Measurements from ENCODE around the gene ADK. TPM values are rescaled to one million over a fixed set of nuclear protein-coding genes. Genes with fewer than 3 reads are reported as not detected.

Gene ADK
- total and polyA plus RNA-seq, 11 donors, result 20.8 to 55.5 (median 39.8) TPM

DNA sequence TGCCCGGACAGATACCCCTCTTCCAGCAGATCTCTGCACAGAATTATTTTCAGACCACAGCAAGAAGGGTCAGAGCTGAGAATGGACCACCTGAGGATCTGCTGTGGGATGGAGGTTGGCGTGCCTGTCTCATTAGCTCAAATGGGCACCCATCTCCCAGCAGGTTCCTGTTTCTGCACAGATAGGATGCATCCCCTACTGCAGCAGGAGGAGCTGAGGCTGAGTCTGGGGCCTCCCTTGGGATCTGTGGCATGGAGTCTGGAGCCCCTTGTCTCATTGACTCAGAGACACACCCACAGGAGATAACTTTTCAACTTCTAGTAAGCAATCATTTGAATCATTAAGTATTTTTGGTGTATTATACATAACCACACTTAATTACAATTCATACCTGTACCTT lies 212.7 kb downstream of the ADK start:
- TF ChIP-seq CTCF (IDR thresholded peaks at IDR 0.05) (no peak), POLR2A (IDR thresholded peaks at IDR 0.05) (no peak)
- H3K4me1 ChIP-seq, result peaks cover 0 to 10% (median 0%) of the 10 kb centered on the region in 12 donors
- intact Hi-C loops (cut with DNase I), result loop anchor here in 1 of 10 donors (10.0 kb wide), 1 partner anchor 69 kb away; no protein-coding TSS in a partner anchor
- H3K36me3 ChIP-seq, result peaks cover 0 to 13% (median 0%) of the 10 kb centered on the region in 9 donors
- H3K27me3 ChIP-seq, result no peaks in the 10 kb centered on the region
- H3K4me3 ChIP-seq, result no peak overlapping the region
- peaks cover 0 to 48% (median 34%) of the 10 kb centered on the region in 12 donors for H3K9me3 ChIP-seq
- peak in 3 of 4 donors; percentile 23 to 34 (median 34) for ATAC-seq
- DNase-seq, result no peak
- 92 to 95% (median 94%) methylated on average over 2 of the region's 2 CpGs for WGBS, 4 donors
- H3K27ac ChIP-seq, result peak overlapping the region in 2 of 12 donors; percentile 18 to 48

DNA sequence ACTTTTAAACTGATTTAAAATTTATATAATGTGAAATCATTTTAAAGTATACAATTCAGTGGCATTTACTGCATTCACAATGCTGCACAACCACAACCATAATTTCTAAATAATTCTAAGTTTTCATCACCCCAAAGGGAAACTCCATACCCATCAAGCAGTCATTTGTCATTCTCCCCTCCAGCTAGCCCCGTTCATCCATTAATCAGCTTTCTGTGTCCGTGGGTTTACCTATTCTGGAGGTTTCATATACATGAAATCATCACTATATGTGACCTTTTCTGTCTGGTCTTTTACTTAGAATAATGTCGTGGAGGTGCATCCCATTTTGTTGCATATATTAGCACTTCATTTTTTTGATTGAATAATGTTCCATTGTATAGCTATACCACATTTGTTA lies 214.1 kb downstream of the ADK start:
- ATAC-seq (no peak), DNase-seq (no peak)
- Histone ChIP-seq H3K4me1 (peaks cover 0 to 10% (median 0%) of the 10 kb centered on the region in 12 donors), H3K9me3 (peaks cover 0 to 34% (median 21%) of the 10 kb centered on the region in 12 donors), H3K4me3 (no peak overlapping the region), H3K36me3 (peaks cover 0 to 10% (median 0%) of the 10 kb centered on the region in 9 donors), H3K27me3 (no peaks in the 10 kb centered on the region), H3K27ac (peak overlapping the region in 1 of 12 donors; percentile 48)
- TF ChIP-seq POLR2A (IDR thresholded peaks at IDR 0.05) (no peak), CTCF (IDR thresholded peaks at IDR 0.05) (no peak)
- WGBS, 4 donors, result 85 to 90% (median 88%) methylated on average over 3 of the region's 3 CpGs
- intact Hi-C loops (cut with DNase I), result loop anchor here in 1 of 10 donors (10.0 kb wide), 1 partner anchor 70 kb away; no protein-coding TSS in a partner anchor

DNA sequence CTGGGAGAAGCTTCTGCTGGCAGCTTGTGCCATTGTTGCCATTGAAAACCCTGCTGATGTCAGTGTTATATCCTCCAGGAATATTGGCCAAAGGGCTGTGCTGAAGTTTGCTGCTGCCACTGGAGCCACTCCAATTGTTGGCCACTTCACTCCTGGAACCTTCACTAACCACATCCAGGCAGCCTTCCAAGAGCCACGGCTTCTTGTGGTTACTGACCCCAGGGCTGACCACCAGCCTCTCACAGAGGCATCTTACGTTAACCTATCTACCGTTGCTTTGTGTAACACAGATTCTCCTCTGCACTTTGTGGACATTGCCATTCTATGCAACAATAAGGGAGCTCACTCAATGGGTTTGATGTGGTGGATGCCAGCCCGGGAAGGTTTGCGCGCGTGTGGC lies 220.7 kb downstream of the ADK start:
- whole genome bisulfite sequencing, 4 donors, result 76 to 84% (median 82%) methylated on average over 7 of the region's 7 CpGs
- H3K27me3 ChIP-seq, result no peaks in the 10 kb centered on the region
- H3K4me1 ChIP-seq, result peaks cover 0 to 4% (median 0%) of the 10 kb centered on the region in 12 donors
- no peak overlapping the region for H3K4me3 ChIP-seq
- no peaks in the 10 kb centered on the region for H3K9me3 ChIP-seq
- intact Hi-C loops (cut with DNase I), result no loop called here
- ATAC-seq (no peak), DNase-seq (peak in 1 of 5 donors; percentile 46)
- H3K36me3 ChIP-seq, result no peaks in the 10 kb centered on the region
- H3K27ac ChIP-seq, result no peak overlapping the region
- TF ChIP-seq POLR2A (IDR thresholded peaks at IDR 0.05) (no peak), CTCF (IDR thresholded peaks at IDR 0.05) (no peak)

GRCh38 chr10:74373059-74373458 lies 222.0 kb downstream of the ADK start:
- no peaks in the 10 kb centered on the region for H3K36me3 ChIP-seq
- H3K4me3 ChIP-seq, result no peak overlapping the region
- H3K27me3 ChIP-seq, result no peaks in the 10 kb centered on the region
- H3K27ac ChIP-seq, result no peak overlapping the region
- intact Hi-C loops (cut with DNase I), result no loop called here
- DNase-seq (no peak), ATAC-seq (no peak)
- no peaks in the 10 kb centered on the region for H3K9me3 ChIP-seq
- peaks cover 0 to 4% (median 0%) of the 10 kb centered on the region in 12 donors for H3K4me1 ChIP-seq
- WGBS, 4 donors, result 93 to 95% (median 94%) methylated on average over 1 of the region's 1 CpG
- no peak for TF ChIP-seq CTCF (IDR thresholded peaks at IDR 0.05)
- TF ChIP-seq POLR2A (IDR thresholded peaks at IDR 0.05), result no peak

Measured in heart left ventricle (tissue), 16 donors.